Small intestine (tissue), 7 donors: ENCODE results near the gene RHEB. TPM values are rescaled to one million over a fixed set of nuclear protein-coding genes. Genes with fewer than 3 reads are reported as not detected.

Experiments
- DNase-seq, 2 donors: peaks; one replicate each; pipeline versions ENCODE4 v3.0.0 to v3.0.0-alpha.2; 2013
- FAIRE-seq: peaks from 2 replicates; lab custom pipeline; 2012; peaks lifted over from hg19 to GRCh38; lab: Jason Lieb, UNC
- H3K27ac ChIP-seq, 3 donors: one replicate each; pipeline ENCODE4 v1.5.1; 2013; ENCODE audit warnings: low read length in 2 of 3, mild to moderate bottlenecking in 2 of 3, control low read depth in 1 of 3, inconsistent platforms in 1 of 3, low read depth in 1 of 3, moderate library complexity in 1 of 3
- H3K27me3 ChIP-seq, 3 donors: one replicate each; pipeline ENCODE4 v1.6.1; 2013; ENCODE audit warnings: low read length in 3 of 3, inconsistent platforms in 1 of 3; ENCODE audit not compliant: control insufficient read depth in 3 of 3, insufficient read depth in 3 of 3
- H3K36me3 ChIP-seq, 3 donors: one replicate each; pipeline ENCODE4 v1.6.1; 2013; ENCODE audit warnings: low read length in 3 of 3, inconsistent platforms in 1 of 3, low read depth in 1 of 3, mild to moderate bottlenecking in 1 of 3, moderate library complexity in 1 of 3; ENCODE audit not compliant: control insufficient read depth in 3 of 3, insufficient read depth in 2 of 3
- H3K4me1 ChIP-seq, 3 donors: one replicate each; pipeline ENCODE4 v1.6.1; 2013; ENCODE audit warnings: low read length in 2 of 3, inconsistent platforms in 1 of 3, low read depth in 1 of 3, mild to moderate bottlenecking in 1 of 3, moderate library complexity in 1 of 3; ENCODE audit not compliant: control insufficient read depth in 3 of 3, insufficient read depth in 2 of 3
- H3K4me3 ChIP-seq, 3 donors: one replicate each; pipeline ENCODE4 v1.5.1; 2013; ENCODE audit warnings: low read length in 3 of 3, control low read depth in 1 of 3, inconsistent platforms in 1 of 3, low read depth in 1 of 3, mild to moderate bottlenecking in 1 of 3, moderate library complexity in 1 of 3
- H3K9me3 ChIP-seq, 2 donors: one replicate each; pipeline ENCODE4 v1.6.1; 2013; ENCODE audit warnings: low read depth in 1 of 2, low read length in 1 of 2; ENCODE audit not compliant: control insufficient read depth in 2 of 2, insufficient read depth in 1 of 2
- WGBS, 3 donors: extraction: QIAGEN DNeasy Blood & Tissue Kit; methylation state at CpG; one replicate each; pipeline ENCODE4 v1.1.7; 2013; 5-methylcytosine and 5-hydroxymethylcytosine counted together
- polyA plus RNA-seq, 4 donors: library from polyadenylated mRNA; stranded (reverse) in 3 of 4; unstranded in 1 of 4; fragments of 200-250 nt in 3 of 4; fragments of 120-200 nt in 1 of 4; gene quantifications; one replicate each; pipeline versions ENCODE4 v1.2.1 to v1.2.3, GENCODE V29; 2013
- donor health status: healthy with polysubstance abuse.
- donor health status: control.
- donor health status: control.
- donor health status: Bipolar disorder and iron deficiency.
- donor health status: healthy.

Gene RHEB
- polyA plus RNA-seq, 4 donors: 54.4 to 84.6 (median 64.4) TPM

- H3K27me3 ChIP-seq: no peaks in the 10 kb centered on the region
- H3K27ac ChIP-seq: no peak overlapping the region
- DNase-seq: no peak
- peaks cover 0 to 3% (median 0%) of the 10 kb centered on the region in 3 donors for H3K36me3 ChIP-seq
- no peaks in the 10 kb centered on the region for H3K4me1 ChIP-seq
- no peaks in the 10 kb centered on the region for H3K9me3 ChIP-seq
- no peak overlapping the region for H3K4me3 ChIP-seq
- FAIRE-seq: no peak
- 77 to 84% (median 77%) methylated on average over 2 of the region's 2 CpGs for WGBS, 3 donors
Observed at GRCh38 chr7:151505433-151505832, 14.3 kb downstream of the RHEB start.

- no peak for FAIRE-seq
- no peaks in the 10 kb centered on the region for H3K27me3 ChIP-seq
- peaks cover 0 to 4% (median 0%) of the 10 kb centered on the region in 3 donors for H3K36me3 ChIP-seq
- no peak overlapping the region for H3K4me3 ChIP-seq
- WGBS, 3 donors: 69 to 76% (median 69%) methylated on average over 4 of the region's 4 CpGs
- peaks cover 0 to under 1% (median 0%) of the 10 kb centered on the region in 3 donors for H3K4me1 ChIP-seq
- DNase-seq: no peak
- H3K27ac ChIP-seq: no peak overlapping the region
- H3K9me3 ChIP-seq: no peaks in the 10 kb centered on the region
Observed at GRCh38 chr7:151504715-151505326, 14.9 kb downstream of the RHEB start.

- no peak for FAIRE-seq
- no peak overlapping the region for H3K27ac ChIP-seq
- H3K9me3 ChIP-seq: no peaks in the 10 kb centered on the region
- no peak overlapping the region for H3K4me3 ChIP-seq
- WGBS, 3 donors: 76 to 83% (median 82%) methylated on average over 7 of the region's 7 CpGs
- no peak for DNase-seq
- H3K27me3 ChIP-seq: no peaks in the 10 kb centered on the region
- H3K36me3 ChIP-seq: peaks cover 0 to 6% (median 0%) of the 10 kb centered on the region in 3 donors
- peaks cover 0 to 2% (median 0%) of the 10 kb centered on the region in 3 donors for H3K4me1 ChIP-seq
Observed at GRCh38 chr7:151503902-151504714, 15.6 kb downstream of the RHEB start.

GRCh38 chr7:151501676-151502075 is 18.0 kb downstream of the RHEB start:
- no peaks in the 10 kb centered on the region for H3K27me3 ChIP-seq
- H3K4me1 ChIP-seq: peaks cover 0 to 2% (median 0%) of the 10 kb centered on the region in 3 donors
- no peak for FAIRE-seq
- no peak for DNase-seq
- H3K4me3 ChIP-seq: no peak overlapping the region
- H3K36me3 ChIP-seq: peaks cover 0 to 8% (median 0%) of the 10 kb centered on the region in 3 donors
- 96 to 97% (median 96%) methylated on average over 15 of the region's 15 CpGs for WGBS, 3 donors
- no peaks in the 10 kb centered on the region for H3K9me3 ChIP-seq
- no peak overlapping the region for H3K27ac ChIP-seq

- H3K36me3 ChIP-seq: peaks cover 0 to 11% (median 0%) of the 10 kb centered on the region in 3 donors
- FAIRE-seq (no peak), DNase-seq (no peak)
- H3K27me3 ChIP-seq: no peaks in the 10 kb centered on the region
- WGBS, 3 donors: 83 to 91% (median 84%) methylated on average over 5 of the region's 5 CpGs
- H3K4me3 ChIP-seq: no peak overlapping the region
- H3K27ac ChIP-seq: no peak overlapping the region
- H3K4me1 ChIP-seq: peaks cover 0 to 16% (median 0%) of the 10 kb centered on the region in 3 donors
- no peaks in the 10 kb centered on the region for H3K9me3 ChIP-seq
Observed at GRCh38 chr7:151498495-151498894, 21.2 kb downstream of the RHEB start.

GRCh38 chr7:151497306-151497871 is 22.3 kb downstream of the RHEB start:
- DNase-seq: no peak
- Histone ChIP-seq H3K4me1 (peaks cover 0 to 16% (median 0%) of the 10 kb centered on the region in 3 donors), H3K4me3 (no peak overlapping the region), H3K36me3 (peaks cover 0 to 11% (median 0%) of the 10 kb centered on the region in 3 donors), H3K27ac (no peak overlapping the region), H3K9me3 (no peaks in the 10 kb centered on the region), H3K27me3 (no peaks in the 10 kb centered on the region)
- 91 to 95% (median 94%) methylated on average over 10 of the region's 10 CpGs for WGBS, 3 donors
- no peak for FAIRE-seq

- Histone ChIP-seq H3K27ac (no peak overlapping the region), H3K27me3 (no peaks in the 10 kb centered on the region), H3K9me3 (no peaks in the 10 kb centered on the region), H3K4me3 (no peak overlapping the region), H3K4me1 (peaks cover 0 to 16% (median 0%) of the 10 kb centered on the region in 3 donors), H3K36me3 (peaks cover 0 to 8% (median 1%) of the 10 kb centered on the region in 3 donors)
- no peak for FAIRE-seq
- no peak for DNase-seq
- WGBS, 3 donors: 93 to 95% (median 94%) methylated on average over 2 of the region's 2 CpGs
Observed at GRCh38 chr7:151495360-151495759, 24.3 kb downstream of the RHEB start.
